ENCODE results near the gene COQ5.
"Not testable (repeated sequence)": the region's sequence is repeated elsewhere in the genome, so short reads cannot be mapped to it uniquely, and the experiment has no call there.

Gene COQ5

DNA sequence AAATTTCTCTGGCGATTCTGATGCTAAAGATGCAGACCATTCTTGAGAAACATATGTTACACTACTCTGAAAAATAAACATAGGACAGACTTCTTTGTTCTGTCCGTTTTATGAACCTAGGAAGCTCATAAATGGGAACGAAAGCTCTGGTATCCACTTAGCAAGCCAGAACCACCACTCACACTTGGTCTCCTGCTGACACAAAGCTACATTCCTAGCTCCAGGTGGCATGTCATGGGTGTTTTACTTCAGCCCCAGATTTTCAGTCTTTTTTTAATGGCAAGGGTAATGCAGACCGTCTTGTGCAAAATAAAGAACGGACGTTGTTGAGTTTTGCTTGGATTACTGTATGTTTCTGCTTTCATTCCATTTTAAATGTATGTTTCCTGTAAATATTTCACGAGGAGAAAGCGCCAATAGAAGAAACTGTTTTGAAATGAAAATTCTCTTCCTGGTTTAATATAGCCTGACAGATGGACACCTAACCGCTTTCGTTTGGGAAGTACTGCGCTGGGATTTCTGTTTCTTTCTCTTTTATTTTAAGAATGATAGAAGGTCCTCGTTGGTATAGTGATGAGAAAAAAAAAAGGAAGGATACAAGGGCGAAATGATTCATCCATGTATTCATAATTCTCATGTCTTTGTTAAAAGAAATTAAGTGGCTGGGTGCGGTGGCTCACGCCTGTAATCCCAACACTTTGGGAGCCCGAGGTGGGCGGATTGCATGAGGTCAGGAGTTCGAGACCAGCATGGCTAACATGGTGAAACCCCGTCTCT, 871 bp upstream of the COQ5 start:
- no peak for DNase-seq (ENCODE audit: low spot score)
- TF ChIP-seq, protein P1, sequence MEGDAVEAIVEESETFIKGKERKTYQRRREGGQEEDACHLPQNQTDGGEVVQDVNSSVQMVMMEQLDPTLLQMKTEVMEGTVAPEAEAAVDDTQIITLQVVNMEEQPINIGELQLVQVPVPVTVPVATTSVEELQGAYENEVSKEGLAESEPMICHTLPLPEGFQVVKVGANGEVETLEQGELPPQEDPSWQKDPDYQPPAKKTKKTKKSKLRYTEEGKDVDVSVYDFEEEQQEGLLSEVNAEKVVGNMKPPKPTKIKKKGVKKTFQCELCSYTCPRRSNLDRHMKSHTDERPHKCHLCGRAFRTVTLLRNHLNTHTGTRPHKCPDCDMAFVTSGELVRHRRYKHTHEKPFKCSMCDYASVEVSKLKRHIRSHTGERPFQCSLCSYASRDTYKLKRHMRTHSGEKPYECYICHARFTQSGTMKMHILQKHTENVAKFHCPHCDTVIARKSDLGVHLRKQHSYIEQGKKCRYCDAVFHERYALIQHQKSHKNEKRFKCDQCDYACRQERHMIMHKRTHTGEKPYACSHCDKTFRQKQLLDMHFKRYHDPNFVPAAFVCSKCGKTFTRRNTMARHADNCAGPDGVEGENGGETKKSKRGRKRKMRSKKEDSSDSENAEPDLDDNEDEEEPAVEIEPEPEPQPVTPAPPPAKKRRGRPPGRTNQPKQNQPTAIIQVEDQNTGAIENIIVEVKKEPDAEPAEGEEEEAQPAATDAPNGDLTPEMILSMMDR (IDR thresholded peaks at IDR 0.05), result no peak
- Histone ChIP-seq H3K4me3 (peak overlapping the region; percentile 81), H3K27ac (peak overlapping the region; percentile 86 to 93)

- Histone ChIP-seq H3K27ac (no peak overlapping the region), H3K4me3 (no peak overlapping the region)
- DNase-seq (ENCODE audit: low spot score), result no peak
- TF ChIP-seq, protein P1 (IDR thresholded peaks at IDR 0.05), result no peak
Measured at GRCh38 chr12:120522568-120522967, 6.4 kb downstream of the COQ5 start.

GRCh38 chr12:120519324-120519723, 9.6 kb downstream of the COQ5 start:
- H3K27ac ChIP-seq; DNase-seq (ENCODE audit: low spot score); H3K4me3 ChIP-seq: not testable (repeated sequence)

DNA sequence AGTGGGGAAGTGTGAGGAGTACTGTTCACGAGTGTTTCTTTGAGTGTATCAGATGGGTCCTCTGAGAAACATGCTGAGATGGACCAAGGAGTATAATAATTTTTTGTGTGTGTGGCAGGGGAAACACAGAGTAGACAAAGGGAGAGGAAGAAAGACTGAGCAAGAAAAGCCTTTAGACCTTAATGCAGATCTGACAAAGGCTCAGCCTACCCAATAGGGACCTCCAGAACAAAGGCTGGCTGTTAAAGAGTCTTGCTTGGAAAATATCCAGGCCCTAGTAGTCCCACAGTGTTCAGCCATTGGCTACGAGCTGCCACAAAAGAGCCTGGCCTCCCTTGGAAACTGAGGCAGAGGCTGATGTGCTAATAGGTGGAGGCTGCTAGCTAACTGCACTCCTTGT, 13.5 kb downstream of the COQ5 start:
- H3K4me3 ChIP-seq, result no peak overlapping the region
- no peak overlapping the region for H3K27ac ChIP-seq
- DNase-seq (ENCODE audit: low spot score), result no peak

GRCh38 chr12:120514002-120514401, 15.0 kb downstream of the COQ5 start:
- no peak overlapping the region for H3K4me3 ChIP-seq
- no peak for DNase-seq (ENCODE audit: low spot score)
- TF ChIP-seq, protein P1 (IDR thresholded peaks at IDR 0.05), result no peak
- no peak overlapping the region for H3K27ac ChIP-seq

More for the DNA sequence above, 13.5 kb downstream of the COQ5 start:
- TF ChIP-seq, protein P1 (IDR thresholded peaks at IDR 0.05), result no peak

- Histone ChIP-seq H3K4me3 (no peak overlapping the region), H3K27ac (no peak overlapping the region)
- no peak for DNase-seq (ENCODE audit: low spot score)
- TF ChIP-seq, protein P1 (IDR thresholded peaks at IDR 0.05), result no peak
Measured at GRCh38 chr12:120508537-120508936, 20.4 kb downstream of the COQ5 start.

DNA sequence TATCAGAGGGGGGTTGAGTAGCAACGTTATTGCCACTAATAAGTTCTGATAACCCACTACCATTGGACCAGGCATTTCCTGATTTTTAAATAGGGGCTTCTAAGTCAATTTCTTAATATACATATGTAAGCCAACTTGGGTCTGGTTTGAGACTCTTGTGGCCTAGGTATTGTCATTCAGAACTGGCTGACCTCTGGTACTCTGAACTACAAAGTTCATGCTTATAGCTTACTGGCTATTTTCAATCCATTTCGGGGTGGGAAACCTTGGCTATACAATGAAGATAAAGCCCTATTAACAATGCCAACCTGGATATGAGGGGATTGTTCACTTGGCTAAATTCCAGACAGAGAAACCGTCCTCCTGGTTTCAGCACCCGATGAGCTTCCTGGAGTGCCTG, 24.4 kb downstream of the COQ5 start:
- DNase-seq (ENCODE audit: low spot score), result no peak
- H3K27ac ChIP-seq, result no peak overlapping the region
- H3K4me3 ChIP-seq, result no peak overlapping the region
- TF ChIP-seq, protein P1 (IDR thresholded peaks at IDR 0.05), result no peak
